Prostate gland (tissue), 2 donors: ENCODE measurements around the gene PKM. TPM values are rescaled to one million over a fixed set of nuclear protein-coding genes. Genes with fewer than 3 reads are reported as not detected.

Experiments
- DNase-seq: peaks from one replicate; pipeline ENCODE4 v3.0.0-alpha.2; 2019; ENCODE audit warnings: low spot score
- H3K27ac ChIP-seq, 2 donors: fragments of 200-600 bp; sonication (generic); 2 replicates each; pipeline ENCODE4 v1.5.1; 2017 to 2019
- H3K27me3 ChIP-seq: fragments of 200-600 bp; sonication (generic); replicated peaks from 2 replicates; pipeline ENCODE4 v1.5.1; 2019; ENCODE audit not compliant: insufficient read depth
- H3K36me3 ChIP-seq, 2 donors: fragments of 200-600 bp; sonication (generic); 1 replicate in 1 of 2; 2 replicates in 1 of 2; pipeline versions ENCODE4 v1.5.1 to v1.8.1; 2017 to 2019
- H3K4me1 ChIP-seq: fragments of 200-600 bp; sonication (generic); replicated peaks from 2 replicates; pipeline ENCODE4 v1.5.1; 2019
- H3K4me3 ChIP-seq, 2 donors: fragments of 200-600 bp; sonication (generic); 2 replicates each; pipeline ENCODE4 v1.5.1; 2017 to 2019
- H3K9me3 ChIP-seq: fragments of 200-600 bp; sonication (generic); 2 replicates; pipeline ENCODE4 v1.5.1; 2017
- CTCF ChIP-seq, 4 experiments: fragments of 200-600 bp in 2 of 4; fragments of 450-650 bp in 2 of 4; sonication (generic) in 2 of 4; IDR thresholded peaks; 1 replicate in 3 of 4; 2 replicates in 1 of 4; pipeline ENCODE4 v1.5.1; 2016 to 2019; ENCODE audit warnings: antibody characterized with exemption in 4 of 4, mild to moderate bottlenecking in 2 of 4, moderate library complexity in 2 of 4
- POLR2A ChIP-seq: fragments of 450-650 bp; IDR thresholded peaks from one replicate; pipeline ENCODE4 v1.6.1; 2016; ENCODE audit warnings: antibody characterized with exemption, mild to moderate bottlenecking
- POLR2AphosphoS5 ChIP-seq: sonication (generic); formaldehyde crosslinking; IDR thresholded peaks from one replicate; pipeline ENCODE4 v1.6.1; 2017; ENCODE audit warnings: antibody characterized with exemption
- WGBS: methylation state at CpG from one replicate; pipeline ENCODE4 v1.1.5; 2018; 5-methylcytosine and 5-hydroxymethylcytosine counted together
- intact Hi-C: fragments of 100-400 bp; cut with DNase I; formaldehyde crosslinking; loops from one replicate; pipeline ENCODE4 v1.14.2; 2022
- total RNA-seq, 2 donors: library from RNA; depleted of rRNA; stranded (reverse); fragments of >200 nt; gene quantifications; one replicate each; pipeline ENCODE4 v1.1.0, GENCODE V29; 2016

The PKM gene
- total RNA-seq, 2 donors from 2014 or later, result 470 to 513 TPM

GRCh38 chr15:72217216-72217615 lies 13.8 kb downstream of the PKM start:
- DNase-seq, result no peak
- TF ChIP-seq POLR2AphosphoS5 (no peak), POLR2A (no peak), CTCF (IDR thresholded peaks at IDR 0.05) (no peak)
- H3K36me3 ChIP-seq, result peaks cover 2 to 9% of the 10 kb centered on the region in 2 donors
- no peak overlapping the region for H3K27ac ChIP-seq
- intact Hi-C loops, result no loop called here
- no peaks in the 10 kb centered on the region for H3K27me3 ChIP-seq
- no peaks in the 10 kb centered on the region for H3K4me1 ChIP-seq
- WGBS, result 79% methylated on average over 4 of the region's 4 CpGs
- H3K9me3 ChIP-seq, result no peaks in the 10 kb centered on the region
- no peak overlapping the region for H3K4me3 ChIP-seq

- intact Hi-C loops, result no loop called here
- no peak for DNase-seq
- H3K36me3 ChIP-seq, result peaks cover 2 to 9% of the 10 kb centered on the region in 2 donors
- WGBS, result 88% methylated on average over 1 of the region's 1 CpG
- H3K4me1 ChIP-seq, result no peaks in the 10 kb centered on the region
- H3K4me3 ChIP-seq, result no peak overlapping the region
- no peak overlapping the region for H3K27ac ChIP-seq
- TF ChIP-seq POLR2A, result no peak
- no peak for TF ChIP-seq CTCF (IDR thresholded peaks at IDR 0.05)
- no peak for TF ChIP-seq POLR2AphosphoS5
- H3K27me3 ChIP-seq, result no peaks in the 10 kb centered on the region
- H3K9me3 ChIP-seq, result no peaks in the 10 kb centered on the region
These were observed 14.9 kb downstream of the PKM start for GRCh38 chr15:72216079-72216478.

GRCh38 chr15:72207558-72208085 lies 23.4 kb downstream of the PKM start:
- intact Hi-C loops, result no loop called here
- TF ChIP-seq POLR2A (no peak), POLR2AphosphoS5 (no peak), CTCF (IDR thresholded peaks at IDR 0.05) (no peak)
- DNase-seq, result no peak

GRCh38 chr15:72206677-72207000 lies 24.4 kb downstream of the PKM start:
- no peaks in the 10 kb centered on the region for H3K27me3 ChIP-seq
- H3K9me3 ChIP-seq, result no peaks in the 10 kb centered on the region
- H3K36me3 ChIP-seq, result peaks cover 35 to 45% of the 10 kb centered on the region in 2 donors
- intact Hi-C loops, result no loop called here
- H3K4me3 ChIP-seq, result no peak overlapping the region
- no peaks in the 10 kb centered on the region for H3K4me1 ChIP-seq
- 91% methylated on average over 5 of the region's 5 CpGs for WGBS
- no peak overlapping the region for H3K27ac ChIP-seq
- TF ChIP-seq POLR2AphosphoS5 (no peak), POLR2A (no peak), CTCF (IDR thresholded peaks at IDR 0.05) (no peak)
- no peak for DNase-seq

More at GRCh38 chr15:72207558-72208085, 23.4 kb downstream of the PKM start:
- no peaks in the 10 kb centered on the region for H3K27me3 ChIP-seq
- no peaks in the 10 kb centered on the region for H3K4me1 ChIP-seq
- H3K36me3 ChIP-seq, result peaks cover 31 to 39% of the 10 kb centered on the region in 2 donors
- H3K27ac ChIP-seq, result no peak overlapping the region
- H3K9me3 ChIP-seq, result no peaks in the 10 kb centered on the region
- H3K4me3 ChIP-seq, result no peak overlapping the region

- no peak for DNase-seq
- Histone ChIP-seq H3K36me3 (peaks cover 35 to 45% of the 10 kb centered on the region in 2 donors), H3K27ac (no peak overlapping the region), H3K4me3 (no peak overlapping the region), H3K27me3 (no peaks in the 10 kb centered on the region), H3K4me1 (no peaks in the 10 kb centered on the region), H3K9me3 (no peaks in the 10 kb centered on the region)
- intact Hi-C loops, result no loop called here
- TF ChIP-seq POLR2A, result no peak
- 86% methylated on average over 10 of the region's 10 CpGs for WGBS
These were observed 24.9 kb downstream of the PKM start for GRCh38 chr15:72205896-72206676.
